GM12801 (cell line): ENCODE data around the gene MS4A6E.

Source experiments
- CTCF ChIP-seq: IDR thresholded peaks from one replicate; pipeline ENCODE4 v1.5.1; 2011; ENCODE audit warnings: control low read depth; ENCODE audit not compliant: insufficient read length; ENCODE audit errors: extremely low read depth

The MS4A6E gene

DNA sequence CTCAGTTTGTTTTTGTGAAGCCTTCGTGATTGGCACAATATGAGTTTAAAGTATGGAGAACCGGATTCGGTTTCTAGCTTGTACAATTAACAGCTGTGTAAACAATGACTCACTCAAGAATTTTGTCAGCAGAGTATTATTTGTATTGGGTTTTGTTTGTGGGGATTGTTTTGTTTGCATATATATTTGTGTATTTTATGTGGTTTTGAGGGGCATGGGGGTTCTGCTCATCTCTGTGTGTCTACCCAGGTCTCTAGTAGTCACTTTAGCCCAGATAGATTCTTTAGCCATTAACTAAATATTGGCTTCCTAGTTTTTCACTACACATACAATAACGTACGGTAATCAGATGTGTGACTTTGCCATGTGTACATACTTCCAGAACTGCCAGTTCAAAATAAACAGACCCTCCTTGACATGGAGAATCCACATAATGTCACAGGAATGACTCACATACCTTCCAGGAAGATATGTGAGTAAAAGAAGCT, 43.8 kb downstream of the MS4A6E start:
- no peak for TF ChIP-seq CTCF

DNA sequence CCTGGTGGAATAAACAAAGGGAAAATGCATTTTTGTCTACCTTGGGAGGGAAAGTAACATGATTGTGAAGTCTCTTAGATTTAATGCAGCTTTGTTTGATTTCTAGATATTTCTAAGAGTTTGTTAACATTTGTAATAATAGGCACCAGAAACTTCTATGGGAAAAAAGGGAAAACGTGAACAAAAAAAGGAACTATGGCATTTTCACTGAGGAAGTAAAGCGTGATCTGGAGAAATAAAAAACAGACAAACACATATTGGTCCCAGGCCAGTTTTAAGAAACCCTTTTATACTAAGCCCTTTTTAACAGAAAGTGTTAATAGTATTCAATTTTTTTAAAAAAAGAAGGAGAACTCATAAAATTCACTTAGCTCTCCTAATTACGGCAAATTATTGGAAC, 44.3 kb downstream of the MS4A6E start:
- no peak for TF ChIP-seq CTCF

DNA sequence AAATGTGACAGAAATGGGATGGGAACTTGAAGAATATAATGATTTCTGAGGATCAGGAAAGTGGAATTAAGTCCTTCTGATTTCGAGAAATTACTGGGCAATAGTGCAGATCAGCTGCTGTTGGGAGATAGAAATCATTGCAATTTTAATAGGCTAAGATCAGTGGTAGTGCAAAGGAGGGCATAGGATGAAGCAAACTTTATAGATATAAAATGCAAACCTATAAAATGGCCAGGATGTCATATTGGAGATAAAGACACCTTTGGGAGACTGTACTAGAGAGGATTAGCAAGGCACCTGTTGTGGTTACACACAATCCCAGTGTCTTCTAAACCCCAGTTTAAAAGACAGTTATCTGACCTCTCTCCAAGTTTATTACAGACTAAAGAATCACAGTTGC, 44.8 kb downstream of the MS4A6E start:
- no peak for TF ChIP-seq CTCF

GRCh38 chr11:60372767-60373166, 45.7 kb downstream of the MS4A6E start:
- TF ChIP-seq CTCF: no peak

- TF ChIP-seq CTCF: no peak
These were observed 48.3 kb downstream of the MS4A6E start for GRCh38 chr11:60375316-60375715.

- no peak for TF ChIP-seq CTCF
These were observed 49.5 kb downstream of the MS4A6E start for GRCh38 chr11:60376601-60377000.

- TF ChIP-seq CTCF: no peak
These were observed 50.5 kb downstream of the MS4A6E start for GRCh38 chr11:60377401-60378136.

- no peak for TF ChIP-seq CTCF
These were observed 51.3 kb downstream of the MS4A6E start, which contains the start of gene MS4A7 for GRCh38 chr11:60378354-60378753. MS4A7 (plus strand) TSS chr11:60378532; CDS start chr11:60383142, 4,610 bp downstream.
